ENCODE data around the gene NT5M. TPM values are rescaled to one million over a fixed set of nuclear protein-coding genes. Genes with fewer than 3 reads are reported as not detected.

The NT5M gene
- polyA plus RNA-seq, 2 of the 4 experiments (the other 2 are of a cell fraction) = 5.3 to 5.9 TPM

- H3K9me3 ChIP-seq = no peaks in the 10 kb centered on the region
- H3K4me2 ChIP-seq = no peak overlapping the region
- 0 out of 3 replicates have a peak, but pooled peaks cover 4% of the 10 kb centered on the region for H3K4me1 ChIP-seq
- ChIA-PET CTCF (interaction anchor here (0.8 to 10.6 kb wide), 7 partner anchors 8 to 295 kb away, joined by 3 to 236 read pairs (median 9); partner anchors contain the start of gene RASD1), POLR2A (no interaction called here)
- 85% methylated on average over 27 of the region's 31 CpGs for WGBS (ENCODE audit: missing lambda C conversion rate)
- H3K27ac ChIP-seq = no peak overlapping the region
- ATAC-seq = no peak
- no peak for FAIRE-seq
- no peak for DNase-seq (ENCODE audit: low read depth in 1 of 2, low spot score in 1 of 2)
- H3K4me3 ChIP-seq = no peak overlapping the region
- TF ChIP-seq CHD4 (IDR thresholded peaks at IDR 0.05; ENCODE audit: borderline replicate concordance) (no peak), ZFP36 (IDR thresholded peaks at IDR 0.05; ENCODE audit: borderline replicate concordance, partially characterized antibody) (no peak), ZC3H11A (IDR thresholded peaks at IDR 0.05) (no peak), TP53 (CRISPR knock-in tag; IDR thresholded peaks at IDR 0.05) (no peak), ELK1 (IDR thresholded peaks at IDR 0.05; ENCODE audit: low read depth, low read length) (no peak), E2F6 (IDR thresholded peaks at IDR 0.05; ENCODE audit: borderline replicate concordance, low read depth) (no peak), EP300 (IDR thresholded peaks at IDR 0.05) (no peak), POLR2AphosphoS2 (conservative IDR thresholded peaks at IDR 0.05; ENCODE audit: low read length) (no peak), FOXS1 (CRISPR knock-in tag; IDR thresholded peaks at IDR 0.05) (no peak), MAFK (IDR thresholded peaks at IDR 0.05; ENCODE audit: partially characterized antibody) (no peak), POLR2A (IDR thresholded peaks at IDR 0.05; ENCODE audit: low read length) (no peak), HEYL (CRISPR knock-in tag; IDR thresholded peaks at IDR 0.05) (no peak)
Measured at GRCh38 chr17:17346428-17347233, 43.5 kb downstream of the NT5M start.

- CTCF ChIA-PET = interaction anchor here (0.8 to 10.6 kb wide), 7 partner anchors 7 to 295 kb away, joined by 3 to 236 read pairs (median 9); partner anchors contain the start of gene RASD1
Measured at GRCh38 chr17:17347234-17347955, 44.2 kb downstream of the NT5M start.

GRCh38 chr17:17347956-17348871, 45.0 kb downstream of the NT5M start:
- DNase-seq (ENCODE audit: low read depth in 1 of 2, low spot score in 1 of 2) (no peak), ATAC-seq (no peak), FAIRE-seq (no peak)
- Histone ChIP-seq H3K27ac (no peak overlapping the region), H3K9me3 (no peaks in the 10 kb centered on the region), H3K4me2 (no peak overlapping the region), H3K4me1 (0 out of 3 replicates have a peak, but pooled peaks cover 4% of the 10 kb centered on the region), H3K4me3 (no peak overlapping the region)
- ChIA-PET CTCF (interaction anchor here (1.4 to 10.6 kb wide), 5 partner anchors 8 to 294 kb away, joined by 6 to 236 read pairs (median 9); partner anchors contain the start of gene RASD1), POLR2A (no interaction called here)
- 83% methylated on average over 10 of the region's 10 CpGs for WGBS (ENCODE audit: missing lambda C conversion rate)
- TF ChIP-seq RARB (CRISPR knock-in tag; IDR thresholded peaks at IDR 0.05) = no peak
- TF ChIP-seq BCL3 (IDR thresholded peaks at IDR 0.05) = no peak
- TF ChIP-seq MAX (IDR thresholded peaks at IDR 0.05) = no peak
- TF ChIP-seq CHD4 (IDR thresholded peaks at IDR 0.05; ENCODE audit: borderline replicate concordance) = no peak
- no peak for TF ChIP-seq HES2 (IDR thresholded peaks at IDR 0.05)
- TF ChIP-seq POLR2AphosphoS2 (conservative IDR thresholded peaks at IDR 0.05; ENCODE audit: low read length) = no peak
- no peak for TF ChIP-seq HMGXB4 (CRISPR knock-in tag; IDR thresholded peaks at IDR 0.05; ENCODE audit: borderline replicate concordance)
- TF ChIP-seq ELK1 (IDR thresholded peaks at IDR 0.05; ENCODE audit: low read depth, low read length) = no peak
- no peak for TF ChIP-seq HDAC2 (IDR thresholded peaks at IDR 0.05)
- no peak for TF ChIP-seq ZFP36 (IDR thresholded peaks at IDR 0.05; ENCODE audit: borderline replicate concordance, partially characterized antibody)
- TF ChIP-seq NPAS2 (CRISPR knock-in tag; IDR thresholded peaks at IDR 0.05; ENCODE audit: borderline replicate concordance) = no peak

More at GRCh38 chr17:17347234-17347955, 44.2 kb downstream of the NT5M start:
- DNase-seq (ENCODE audit: low read depth in 1 of 2, low spot score in 1 of 2) (no peak), ATAC-seq (no peak), FAIRE-seq (no peak)
- WGBS (ENCODE audit: missing lambda C conversion rate) = 73% methylated on average over 15 of the region's 15 CpGs
- Histone ChIP-seq H3K4me2 (no peak overlapping the region), H3K27ac (no peak overlapping the region), H3K9me3 (no peaks in the 10 kb centered on the region), H3K4me3 (no peak overlapping the region), H3K4me1 (0 out of 3 replicates have a peak, but pooled peaks cover 4% of the 10 kb centered on the region)
- POLR2A ChIA-PET = no interaction called here
- no peak for TF ChIP-seq POLR2AphosphoS2 (conservative IDR thresholded peaks at IDR 0.05; ENCODE audit: low read length)
- TF ChIP-seq TP53 (CRISPR knock-in tag; IDR thresholded peaks at IDR 0.05) = no peak
- TF ChIP-seq EHMT2 (IDR thresholded peaks at IDR 0.05; ENCODE audit: low read depth) = no peak
- no peak for TF ChIP-seq HOXA7 (CRISPR knock-in tag; IDR thresholded peaks at IDR 0.05)
- TF ChIP-seq FOSL2 (IDR thresholded peaks at IDR 0.05) = no peak
- TF ChIP-seq FOSL2 (CRISPR knock-in tag; IDR thresholded peaks at IDR 0.05) = no peak
- no peak for TF ChIP-seq RFX5 (IDR thresholded peaks at IDR 0.05)
- TF ChIP-seq EP300 (IDR thresholded peaks at IDR 0.05) = no peak
- no peak for TF ChIP-seq GATA3 (IDR thresholded peaks at IDR 0.05; ENCODE audit: borderline replicate concordance)
